ENCODE results near the gene AGPAT3. TPM values are rescaled to one million over a fixed set of nuclear protein-coding genes. Genes with fewer than 3 reads are reported as not detected.
A peak's percentile ranks its signal among the peaks of the same experiment; 100 is the strongest.

AGPAT3 gene
- total and polyA plus RNA-seq, 8 donors: 9.9 to 83.1 (median 36.7) TPM

- no peak for DNase-seq
- 90 to 95% (median 93%) methylated on average over 25 of the region's 25 CpGs for WGBS, 5 donors
- intact Hi-C loops (cut with DNase I; ENCODE audit: low total_unique reads): loop anchor here (10.0 kb wide), 1 partner anchor 53 kb away; no protein-coding TSS in a partner anchor
- Histone ChIP-seq H3K4me3 (no peak overlapping the region), H3K36me3 (peaks cover 0 to 25% (median 16%) of the 10 kb centered on the region in 4 donors), H3K9me3 (no peaks in the 10 kb centered on the region), H3K27ac (no peak overlapping the region), H3K4me1 (peaks cover 14 to 53% (median 31%) of the 10 kb centered on the region in 4 donors), H3K27me3 (no peaks in the 10 kb centered on the region)
- no peak for TF ChIP-seq POLR2A (IDR thresholded peaks at IDR 0.05)
- no peak for TF ChIP-seq POLR2AphosphoS5 (IDR thresholded peaks at IDR 0.05)
- no peak for TF ChIP-seq EP300 (IDR thresholded peaks at IDR 0.05)
- no peak for TF ChIP-seq CTCF (IDR thresholded peaks at IDR 0.05)
Measured at GRCh38 chr21:43877936-43878575, 13.0 kb downstream of the AGPAT3 start.

- no peak for DNase-seq
- no peak for TF ChIP-seq EP300 (IDR thresholded peaks at IDR 0.05)
- no peak for TF ChIP-seq POLR2A (IDR thresholded peaks at IDR 0.05)
- no peak for TF ChIP-seq CTCF (IDR thresholded peaks at IDR 0.05)
- Histone ChIP-seq H3K9me3 (no peaks in the 10 kb centered on the region), H3K4me1 (peaks cover 24 to 58% (median 38%) of the 10 kb centered on the region in 4 donors), H3K36me3 (peaks cover 0 to 16% (median 10%) of the 10 kb centered on the region in 4 donors), H3K27me3 (no peaks in the 10 kb centered on the region), H3K4me3 (no peak overlapping the region), H3K27ac (no peak overlapping the region)
- intact Hi-C loops (cut with DNase I; ENCODE audit: low total_unique reads): loop anchor here (10.0 kb wide), 1 partner anchor 55 kb away; no protein-coding TSS in a partner anchor
- WGBS, 5 donors: 80 to 85% (median 84%) methylated on average over 19 to 25 of the region's 25 CpGs
Measured at GRCh38 chr21:43879348-43880110, 14.5 kb downstream of the AGPAT3 start.

GRCh38 chr21:43880111-43880985 lies 15.3 kb downstream of the AGPAT3 start:
- WGBS, 5 donors: 54 to 66% (median 57%) methylated on average over 8 to 14 of the region's 14 CpGs
- H3K4me3 ChIP-seq: no peak overlapping the region
- H3K36me3 ChIP-seq: peaks cover 0 to 16% (median 10%) of the 10 kb centered on the region in 4 donors
- DNase-seq: peak in 1 of 2 donors; percentile 57
- intact Hi-C loops (cut with DNase I; ENCODE audit: low total_unique reads): no loop called here
- peak overlapping the region in 1 of 5 donors; percentile 39 for H3K27ac ChIP-seq
- H3K4me1 ChIP-seq: peaks cover 32 to 64% (median 44%) of the 10 kb centered on the region in 4 donors
- no peak for TF ChIP-seq POLR2AphosphoS5 (IDR thresholded peaks at IDR 0.05)
- no peak for TF ChIP-seq EP300 (IDR thresholded peaks at IDR 0.05)
- H3K9me3 ChIP-seq: no peaks in the 10 kb centered on the region
- H3K27me3 ChIP-seq: no peaks in the 10 kb centered on the region

GRCh38 chr21:43881283-43881682 lies 16.3 kb downstream of the AGPAT3 start:
- Histone ChIP-seq H3K9me3 (no peaks in the 10 kb centered on the region), H3K27ac (no peak overlapping the region), H3K4me1 (peaks cover 38 to 73% (median 50%) of the 10 kb centered on the region in 4 donors), H3K27me3 (no peaks in the 10 kb centered on the region), H3K36me3 (peaks cover 0 to 16% (median 10%) of the 10 kb centered on the region in 4 donors), H3K4me3 (no peak overlapping the region)
- intact Hi-C loops (cut with DNase I; ENCODE audit: low total_unique reads): no loop called here
- DNase-seq: no peak
- WGBS, 5 donors: 78 to 90% (median 88%) methylated on average over 6 of the region's 6 CpGs
- no peak for TF ChIP-seq POLR2A (IDR thresholded peaks at IDR 0.05)
- no peak for TF ChIP-seq EP300 (IDR thresholded peaks at IDR 0.05)
- no peak for TF ChIP-seq CTCF (IDR thresholded peaks at IDR 0.05)
- TF ChIP-seq POLR2AphosphoS5 (IDR thresholded peaks at IDR 0.05): no peak
